NCI-H345 (cell line): ENCODE data around the gene F2RL1.
A peak's percentile ranks its signal among the peaks of the same experiment; 100 is the strongest.
"Not testable (repeated sequence)": the region's sequence is repeated elsewhere in the genome, so short reads cannot be mapped to it uniquely, and the experiment has no call there.

ENCODE experiments used
- DNase-seq: peaks from one replicate; lab custom pipeline; 2025; lab: John Stamatoyannopoulos, UW

F2RL1 gene

GRCh38 chr5:76818844-76819831 lies at the start of gene F2RL1:
Gene F2RL1, plus strand, starts transcription at chr5:76819030. Its CDS starts 153 bp downstream, at chr5:76819183.
- DNase-seq = peak; percentile 79

GRCh38 chr5:76771041-76771440 lies 47.8 kb upstream of the F2RL1 start:
- not testable (repeated sequence) for DNase-seq

- no peak for DNase-seq
Measured at GRCh38 chr5:76771705-76772405, 47.0 kb upstream of the F2RL1 start.

- no peak for DNase-seq
Measured at GRCh38 chr5:76775921-76776320, 42.9 kb upstream of the F2RL1 start.

- no peak for DNase-seq
Measured at GRCh38 chr5:76776391-76776790, 42.4 kb upstream of the F2RL1 start.

- DNase-seq = not testable (repeated sequence)
Measured at GRCh38 chr5:76780616-76781015, 38.2 kb upstream of the F2RL1 start.

GRCh38 chr5:76781775-76782174 lies 37.1 kb upstream of the F2RL1 start:
- DNase-seq = no peak

- DNase-seq = no peak
Measured at GRCh38 chr5:76782444-76782843, 36.4 kb upstream of the F2RL1 start.

GRCh38 chr5:76787237-76787636 lies 31.6 kb upstream of the F2RL1 start:
- peak; percentile 42 for DNase-seq

GRCh38 chr5:76788362-76788761 lies 30.5 kb upstream of the F2RL1 start:
- no peak for DNase-seq

GRCh38 chr5:76789275-76789674 lies 29.6 kb upstream of the F2RL1 start:
- not testable (repeated sequence) for DNase-seq

GRCh38 chr5:76789991-76790581 lies 28.7 kb upstream of the F2RL1 start:
- no peak for DNase-seq

GRCh38 chr5:76790632-76791290 lies 28.1 kb upstream of the F2RL1 start:
- DNase-seq = no peak

- DNase-seq = no peak
Measured at GRCh38 chr5:76791461-76791860, 27.4 kb upstream of the F2RL1 start.

- no peak for DNase-seq
Measured at GRCh38 chr5:76794871-76795270, 24.0 kb upstream of the F2RL1 start.

- no peak for DNase-seq
Measured at GRCh38 chr5:76799588-76799987, 19.2 kb upstream of the F2RL1 start.

GRCh38 chr5:76800579-76800978 lies 18.3 kb upstream of the F2RL1 start:
- DNase-seq = no peak

- no peak for DNase-seq
Measured at GRCh38 chr5:76801159-76801802, 17.5 kb upstream of the F2RL1 start.

GRCh38 chr5:76801803-76802195 lies 17.0 kb upstream of the F2RL1 start:
- no peak for DNase-seq

- no peak for DNase-seq
Measured at GRCh38 chr5:76804266-76804665, 14.6 kb upstream of the F2RL1 start.

- DNase-seq = no peak
Measured at GRCh38 chr5:76805821-76806505, 12.9 kb upstream of the F2RL1 start.
